ENCODE data around the gene KLF9. TPM values are rescaled to one million over a fixed set of nuclear protein-coding genes. Genes with fewer than 3 reads are reported as not detected.

The KLF9 gene
- total and polyA plus RNA-seq, 9 of the 15 experiments (the other 6 are each of a cell fraction or from before 2014, with no cell fraction given), result 3.3 to 11.9 (median 6.9) TPM

DNA sequence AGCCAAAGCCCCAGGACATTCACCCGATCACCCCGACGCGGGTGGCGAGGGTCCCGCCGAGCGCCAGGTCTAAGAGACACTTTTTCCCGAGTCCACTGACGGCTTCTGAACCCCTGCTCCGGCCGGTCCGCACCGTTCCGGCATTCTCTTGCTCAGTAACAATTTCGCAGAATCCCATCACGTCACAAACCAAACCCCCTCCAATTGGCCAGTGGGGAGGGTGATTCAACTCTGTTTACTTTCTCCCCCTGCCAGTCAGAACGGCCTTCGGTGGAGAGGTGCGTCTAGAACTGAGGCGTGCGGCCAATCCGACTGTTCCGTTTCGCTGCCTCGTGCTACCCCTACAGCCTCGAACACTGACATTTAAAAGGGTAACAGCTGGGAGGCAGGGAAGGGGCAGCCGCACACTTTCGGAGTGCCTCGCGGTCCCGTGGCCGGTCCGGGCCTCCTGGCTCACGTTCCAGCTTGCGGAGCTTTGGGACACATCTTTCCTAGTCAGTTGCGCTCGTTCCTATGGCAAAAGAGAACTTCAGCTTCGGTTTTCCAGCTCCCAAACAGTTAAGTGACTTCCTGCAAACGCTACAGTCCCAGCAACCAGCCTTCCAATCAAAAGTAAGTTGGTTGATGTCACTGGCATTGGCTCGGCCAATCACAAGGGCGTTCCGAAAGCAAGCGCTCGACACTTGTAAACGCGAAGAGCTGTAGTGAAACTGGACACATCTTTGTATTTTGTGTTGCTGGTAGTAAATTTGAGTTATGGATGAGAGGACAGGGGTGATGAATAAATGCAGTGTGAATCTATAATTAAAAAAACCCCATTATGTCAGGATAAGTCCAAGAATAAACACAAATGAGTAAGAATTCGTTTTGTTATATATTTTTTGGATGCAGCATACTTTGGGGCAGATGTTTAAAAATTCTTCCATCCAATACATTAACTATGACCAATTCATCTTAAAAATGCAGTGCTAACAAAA is at the start of gene KLF9 (continued):
- TF ChIP-seq POLR2G (IDR thresholded peaks at IDR 0.05; ENCODE audit: low read depth, low read length) (peak; percentile 90), ZNF79 (CRISPR knock-in tag; IDR thresholded peaks at IDR 0.05; ENCODE audit: low read depth) (no peak), ZBTB2 (IDR thresholded peaks at IDR 0.05) (no peak; the same call in 1 of the 2 replicates), POLR2AphosphoS2 (IDR thresholded peaks at IDR 0.05; ENCODE audit: low read length) (no peak), HDAC1 (IDR thresholded peaks at IDR 0.05) (peak in 1 of 2 experiments; percentile 93; a peak in 2 of 4 replicates), RBBP5 (IDR thresholded peaks at IDR 0.05; ENCODE audit: borderline replicate concordance, insufficient read depth, low read length, poor library complexity, severe bottlenecking) (peak; percentile 45), HNRNPUL1 (IDR thresholded peaks at IDR 0.05; ENCODE audit: low read length) (no peak), ATF7 (IDR thresholded peaks at IDR 0.05) (peak; percentile 95)
- TF ChIP-seq, protein P1, sequence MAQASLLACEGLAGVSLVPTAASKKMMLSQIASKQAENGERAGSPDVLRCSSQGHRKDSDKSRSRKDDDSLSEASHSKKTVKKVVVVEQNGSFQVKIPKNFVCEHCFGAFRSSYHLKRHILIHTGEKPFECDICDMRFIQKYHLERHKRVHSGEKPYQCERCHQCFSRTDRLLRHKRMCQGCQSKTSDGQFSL (CRISPR knock-in tag; IDR thresholded peaks at IDR 0.05), result no peak
- TF ChIP-seq, protein P1 (tag; IDR thresholded peaks at IDR 0.05), result no peak
- TF ChIP-seq, protein P2, sequence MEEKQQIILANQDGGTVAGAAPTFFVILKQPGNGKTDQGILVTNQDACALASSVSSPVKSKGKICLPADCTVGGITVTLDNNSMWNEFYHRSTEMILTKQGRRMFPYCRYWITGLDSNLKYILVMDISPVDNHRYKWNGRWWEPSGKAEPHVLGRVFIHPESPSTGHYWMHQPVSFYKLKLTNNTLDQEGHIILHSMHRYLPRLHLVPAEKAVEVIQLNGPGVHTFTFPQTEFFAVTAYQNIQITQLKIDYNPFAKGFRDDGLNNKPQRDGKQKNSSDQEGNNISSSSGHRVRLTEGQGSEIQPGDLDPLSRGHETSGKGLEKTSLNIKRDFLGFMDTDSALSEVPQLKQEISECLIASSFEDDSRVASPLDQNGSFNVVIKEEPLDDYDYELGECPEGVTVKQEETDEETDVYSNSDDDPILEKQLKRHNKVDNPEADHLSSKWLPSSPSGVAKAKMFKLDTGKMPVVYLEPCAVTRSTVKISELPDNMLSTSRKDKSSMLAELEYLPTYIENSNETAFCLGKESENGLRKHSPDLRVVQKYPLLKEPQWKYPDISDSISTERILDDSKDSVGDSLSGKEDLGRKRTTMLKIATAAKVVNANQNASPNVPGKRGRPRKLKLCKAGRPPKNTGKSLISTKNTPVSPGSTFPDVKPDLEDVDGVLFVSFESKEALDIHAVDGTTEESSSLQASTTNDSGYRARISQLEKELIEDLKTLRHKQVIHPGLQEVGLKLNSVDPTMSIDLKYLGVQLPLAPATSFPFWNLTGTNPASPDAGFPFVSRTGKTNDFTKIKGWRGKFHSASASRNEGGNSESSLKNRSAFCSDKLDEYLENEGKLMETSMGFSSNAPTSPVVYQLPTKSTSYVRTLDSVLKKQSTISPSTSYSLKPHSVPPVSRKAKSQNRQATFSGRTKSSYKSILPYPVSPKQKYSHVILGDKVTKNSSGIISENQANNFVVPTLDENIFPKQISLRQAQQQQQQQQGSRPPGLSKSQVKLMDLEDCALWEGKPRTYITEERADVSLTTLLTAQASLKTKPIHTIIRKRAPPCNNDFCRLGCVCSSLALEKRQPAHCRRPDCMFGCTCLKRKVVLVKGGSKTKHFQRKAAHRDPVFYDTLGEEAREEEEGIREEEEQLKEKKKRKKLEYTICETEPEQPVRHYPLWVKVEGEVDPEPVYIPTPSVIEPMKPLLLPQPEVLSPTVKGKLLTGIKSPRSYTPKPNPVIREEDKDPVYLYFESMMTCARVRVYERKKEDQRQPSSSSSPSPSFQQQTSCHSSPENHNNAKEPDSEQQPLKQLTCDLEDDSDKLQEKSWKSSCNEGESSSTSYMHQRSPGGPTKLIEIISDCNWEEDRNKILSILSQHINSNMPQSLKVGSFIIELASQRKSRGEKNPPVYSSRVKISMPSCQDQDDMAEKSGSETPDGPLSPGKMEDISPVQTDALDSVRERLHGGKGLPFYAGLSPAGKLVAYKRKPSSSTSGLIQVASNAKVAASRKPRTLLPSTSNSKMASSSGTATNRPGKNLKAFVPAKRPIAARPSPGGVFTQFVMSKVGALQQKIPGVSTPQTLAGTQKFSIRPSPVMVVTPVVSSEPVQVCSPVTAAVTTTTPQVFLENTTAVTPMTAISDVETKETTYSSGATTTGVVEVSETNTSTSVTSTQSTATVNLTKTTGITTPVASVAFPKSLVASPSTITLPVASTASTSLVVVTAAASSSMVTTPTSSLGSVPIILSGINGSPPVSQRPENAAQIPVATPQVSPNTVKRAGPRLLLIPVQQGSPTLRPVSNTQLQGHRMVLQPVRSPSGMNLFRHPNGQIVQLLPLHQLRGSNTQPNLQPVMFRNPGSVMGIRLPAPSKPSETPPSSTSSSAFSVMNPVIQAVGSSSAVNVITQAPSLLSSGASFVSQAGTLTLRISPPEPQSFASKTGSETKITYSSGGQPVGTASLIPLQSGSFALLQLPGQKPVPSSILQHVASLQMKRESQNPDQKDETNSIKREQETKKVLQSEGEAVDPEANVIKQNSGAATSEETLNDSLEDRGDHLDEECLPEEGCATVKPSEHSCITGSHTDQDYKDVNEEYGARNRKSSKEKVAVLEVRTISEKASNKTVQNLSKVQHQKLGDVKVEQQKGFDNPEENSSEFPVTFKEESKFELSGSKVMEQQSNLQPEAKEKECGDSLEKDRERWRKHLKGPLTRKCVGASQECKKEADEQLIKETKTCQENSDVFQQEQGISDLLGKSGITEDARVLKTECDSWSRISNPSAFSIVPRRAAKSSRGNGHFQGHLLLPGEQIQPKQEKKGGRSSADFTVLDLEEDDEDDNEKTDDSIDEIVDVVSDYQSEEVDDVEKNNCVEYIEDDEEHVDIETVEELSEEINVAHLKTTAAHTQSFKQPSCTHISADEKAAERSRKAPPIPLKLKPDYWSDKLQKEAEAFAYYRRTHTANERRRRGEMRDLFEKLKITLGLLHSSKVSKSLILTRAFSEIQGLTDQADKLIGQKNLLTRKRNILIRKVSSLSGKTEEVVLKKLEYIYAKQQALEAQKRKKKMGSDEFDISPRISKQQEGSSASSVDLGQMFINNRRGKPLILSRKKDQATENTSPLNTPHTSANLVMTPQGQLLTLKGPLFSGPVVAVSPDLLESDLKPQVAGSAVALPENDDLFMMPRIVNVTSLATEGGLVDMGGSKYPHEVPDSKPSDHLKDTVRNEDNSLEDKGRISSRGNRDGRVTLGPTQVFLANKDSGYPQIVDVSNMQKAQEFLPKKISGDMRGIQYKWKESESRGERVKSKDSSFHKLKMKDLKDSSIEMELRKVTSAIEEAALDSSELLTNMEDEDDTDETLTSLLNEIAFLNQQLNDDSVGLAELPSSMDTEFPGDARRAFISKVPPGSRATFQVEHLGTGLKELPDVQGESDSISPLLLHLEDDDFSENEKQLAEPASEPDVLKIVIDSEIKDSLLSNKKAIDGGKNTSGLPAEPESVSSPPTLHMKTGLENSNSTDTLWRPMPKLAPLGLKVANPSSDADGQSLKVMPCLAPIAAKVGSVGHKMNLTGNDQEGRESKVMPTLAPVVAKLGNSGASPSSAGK (IDR thresholded peaks at IDR 0.05), result peak; percentile 99
